Fibroblast of skin of left quadriceps (primary cell): ENCODE measurements around the gene ARRB1.
"Not testable (repeated sequence)": the region's sequence is repeated elsewhere in the genome, so short reads cannot be mapped to it uniquely, and the experiment has no call there.

ENCODE experiments used
- DNase-seq, 2 experiments: peaks; one replicate each; pipeline ENCODE4 v3.0.0-alpha.2; 2013; ENCODE audit warnings: low read depth in 2 of 2

Gene ARRB1

DNA sequence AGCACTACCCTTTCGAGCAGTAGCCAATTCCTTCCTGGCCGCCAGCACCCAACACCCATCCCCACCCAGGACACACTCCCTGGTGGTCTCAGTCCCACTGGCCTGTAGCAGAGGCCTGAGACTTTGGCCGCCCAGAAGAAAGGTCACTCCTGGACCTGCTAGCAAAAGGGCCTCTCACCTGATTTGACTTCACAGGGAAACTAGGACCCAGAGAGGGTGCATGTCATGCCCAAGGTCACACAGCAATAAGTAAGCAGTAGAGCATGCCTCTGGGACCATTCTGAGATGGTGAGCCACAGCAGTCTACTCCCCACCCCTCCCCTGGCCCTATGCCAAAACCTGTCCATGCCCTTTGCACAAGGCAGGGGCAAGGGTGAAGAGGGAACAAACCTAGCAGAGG is 7.3 kb downstream of the ARRB1 start:
- no peak for DNase-seq

DNA sequence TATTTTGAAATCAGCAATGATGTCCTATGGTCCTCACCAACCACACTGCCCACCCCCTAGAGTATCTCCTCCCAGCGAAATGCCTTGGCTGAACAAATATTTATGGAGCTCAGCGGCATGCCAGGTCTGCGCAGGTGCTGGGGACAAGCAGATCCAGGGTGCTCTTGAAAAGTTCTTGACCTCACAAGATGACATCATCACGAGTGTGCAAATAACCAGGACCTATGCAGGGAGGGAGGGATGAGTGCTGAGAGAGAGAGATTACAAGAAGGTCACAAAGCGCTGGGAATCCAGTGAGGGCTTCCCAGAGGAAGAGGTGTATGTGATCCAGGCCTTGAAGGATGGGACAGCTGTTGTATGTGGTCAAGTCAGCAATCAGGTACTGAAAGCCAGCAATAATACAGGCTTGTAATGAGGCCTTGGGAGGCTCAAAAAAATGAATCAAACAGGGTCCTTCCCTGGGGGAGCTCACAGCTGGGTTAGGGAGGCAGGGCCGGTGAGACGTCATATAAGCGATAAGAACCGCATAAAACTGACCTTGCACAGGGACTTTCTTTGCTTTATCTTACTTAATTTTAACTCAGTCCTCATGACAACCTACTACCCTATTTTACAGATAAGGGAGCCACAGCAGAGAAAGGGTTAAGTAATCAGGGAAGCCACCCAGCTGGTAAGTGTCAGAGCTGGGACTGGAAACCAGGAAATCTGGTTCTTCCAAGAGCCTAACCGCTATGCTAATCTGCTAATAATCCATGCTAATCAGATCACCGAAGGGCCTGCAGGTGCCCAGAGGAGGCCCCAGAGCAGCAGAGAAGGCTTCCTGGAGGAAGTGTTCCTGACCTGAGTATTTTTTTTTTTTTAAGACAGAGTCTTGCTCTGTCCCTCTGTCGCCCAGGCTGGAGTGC is 8.2 kb downstream of the ARRB1 start:
- no peak for DNase-seq

DNA sequence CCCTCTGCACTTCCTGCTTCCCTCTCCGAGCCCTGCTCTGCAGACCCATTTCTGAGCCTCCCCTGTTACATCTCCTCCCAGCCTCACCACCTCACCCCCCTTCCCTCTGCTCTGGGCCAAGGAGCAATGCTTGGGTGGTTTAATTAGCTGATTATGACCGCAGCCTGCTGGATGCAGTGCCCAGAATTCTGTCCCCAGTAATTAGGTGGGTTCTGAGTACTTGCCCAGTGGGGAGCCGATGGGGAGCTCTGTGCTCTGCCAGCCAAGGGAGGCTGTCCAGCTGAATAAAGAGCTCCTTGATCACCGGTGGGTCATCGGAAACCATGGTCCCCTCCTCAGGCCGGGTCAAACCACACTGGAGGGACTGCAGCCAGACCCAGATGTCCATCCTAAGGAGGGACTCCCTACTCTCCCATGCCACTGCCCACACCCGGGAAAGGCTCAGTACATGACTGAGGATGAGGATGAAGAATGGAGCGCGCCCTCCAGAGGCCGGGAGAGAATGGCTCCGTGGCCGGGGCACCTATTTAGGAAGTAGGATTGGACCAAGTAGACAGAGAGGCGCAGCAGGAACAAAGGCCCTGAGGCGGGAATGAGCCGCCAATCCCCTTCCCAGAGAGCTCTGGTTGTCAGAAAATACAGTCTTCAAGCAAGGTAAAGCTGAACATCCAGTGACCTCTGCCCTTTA is 9.1 kb downstream of the ARRB1 start:
- DNase-seq: no peak

DNA sequence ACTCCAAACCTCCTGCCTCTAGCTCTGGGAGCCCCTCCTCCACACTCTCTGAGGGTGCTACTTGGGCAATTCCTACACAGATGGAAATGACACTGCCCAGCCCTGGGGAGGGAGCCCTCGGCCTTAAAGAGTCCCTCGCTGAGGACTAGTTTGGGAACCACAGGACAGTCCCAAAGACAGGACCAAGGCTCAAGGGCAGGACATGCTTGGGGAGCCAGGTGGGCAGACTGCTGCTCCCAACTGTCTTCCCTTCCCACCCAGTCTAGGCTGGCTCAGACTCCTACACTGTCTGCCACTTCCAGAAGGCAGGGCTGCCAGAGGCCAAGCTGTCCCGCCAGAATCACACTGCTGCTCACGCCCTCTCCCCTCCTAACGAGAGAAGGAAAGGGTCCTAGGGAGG is 9.8 kb downstream of the ARRB1 start:
- no peak for DNase-seq

DNA sequence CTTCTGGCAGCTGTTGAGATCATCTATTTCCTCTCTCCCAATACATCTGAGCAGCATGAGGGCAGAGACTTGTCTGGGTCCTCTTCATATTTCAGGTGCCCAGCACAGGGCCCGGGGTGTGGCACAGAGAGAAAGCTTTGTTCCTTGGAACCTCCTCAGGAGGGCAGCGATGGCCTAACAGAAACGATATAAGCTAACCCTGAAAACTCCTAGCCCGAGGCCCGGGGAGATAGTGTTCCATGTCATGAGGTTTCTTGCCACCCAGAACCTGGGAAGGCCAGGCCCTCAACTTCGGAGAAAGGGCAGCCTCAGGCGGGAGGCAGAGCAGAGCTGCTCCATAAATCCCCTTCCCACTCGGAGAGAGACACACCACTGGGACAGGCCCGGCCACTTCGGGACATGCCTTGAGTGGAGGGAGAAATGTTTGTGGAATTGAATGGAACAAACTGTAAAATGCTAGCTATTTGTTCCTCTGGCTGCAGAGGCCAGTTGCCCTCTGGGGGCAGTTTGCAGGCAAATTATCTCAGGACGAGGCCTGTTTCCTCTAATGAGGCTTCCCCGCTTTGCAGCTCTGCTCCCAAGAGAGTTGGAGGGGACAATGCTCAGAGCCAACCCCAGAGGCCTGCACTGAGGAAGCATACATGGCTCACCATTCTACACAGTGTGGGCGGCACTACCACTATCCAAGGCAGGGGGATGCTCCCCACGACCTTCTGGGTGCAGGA is 11.6 kb downstream of the ARRB1 start:
- no peak for DNase-seq

DNA sequence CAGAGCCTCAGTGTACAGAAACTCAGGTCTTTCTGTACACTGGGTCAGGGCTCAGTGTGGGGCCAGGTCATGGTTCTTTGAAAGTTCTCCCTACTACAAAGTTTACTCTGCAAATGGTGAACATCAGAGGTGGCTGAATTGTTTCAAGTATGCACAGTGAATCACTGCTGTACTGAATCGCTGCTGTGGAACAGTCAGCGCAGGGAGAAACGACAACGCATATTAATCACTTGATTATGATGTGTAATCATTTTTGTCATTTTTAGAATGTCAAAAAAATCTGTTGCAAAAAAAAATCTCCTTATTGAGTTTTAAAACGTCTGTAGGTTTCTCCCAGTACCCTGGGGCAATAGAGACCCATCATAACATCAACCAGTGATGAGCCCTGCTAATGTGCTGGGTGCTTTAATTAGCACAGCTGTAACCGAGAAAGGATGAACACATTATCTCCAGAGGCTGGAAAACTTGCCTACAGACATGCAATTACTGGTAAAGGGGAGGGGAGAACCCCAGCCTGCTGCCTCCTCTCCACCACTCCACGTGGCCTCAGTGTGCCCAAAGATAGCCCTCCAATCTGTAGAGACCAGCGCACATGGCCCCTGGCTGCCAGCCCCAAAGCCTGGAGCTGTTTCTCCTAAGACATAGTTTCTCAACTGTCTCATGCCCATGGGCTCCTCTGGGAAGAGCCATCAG is 12.8 kb downstream of the ARRB1 start:
- DNase-seq: no peak

DNA sequence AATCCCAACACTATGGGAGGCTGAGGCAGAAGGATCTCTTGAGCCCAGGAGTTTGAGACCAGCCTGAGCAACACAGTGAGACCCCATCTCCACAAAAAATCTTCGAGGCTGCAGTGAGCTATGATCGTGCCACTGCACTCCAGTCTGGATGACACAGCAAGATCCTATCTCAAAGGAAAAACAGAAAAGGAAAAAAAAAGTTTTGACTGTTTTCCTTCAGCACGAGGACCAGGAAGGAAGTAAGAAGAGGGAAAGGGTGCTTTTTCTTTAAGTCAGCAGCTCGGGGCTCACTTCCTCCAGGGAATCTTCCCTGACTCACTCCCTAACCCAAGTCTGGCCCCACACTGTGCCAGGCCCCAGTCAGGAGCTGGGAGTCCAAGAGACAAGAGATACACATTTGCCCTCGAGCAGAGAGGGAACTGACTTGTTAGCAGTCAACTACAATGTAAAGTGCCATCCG is 14.2 kb downstream of the ARRB1 start:
- DNase-seq: no peak

DNA sequence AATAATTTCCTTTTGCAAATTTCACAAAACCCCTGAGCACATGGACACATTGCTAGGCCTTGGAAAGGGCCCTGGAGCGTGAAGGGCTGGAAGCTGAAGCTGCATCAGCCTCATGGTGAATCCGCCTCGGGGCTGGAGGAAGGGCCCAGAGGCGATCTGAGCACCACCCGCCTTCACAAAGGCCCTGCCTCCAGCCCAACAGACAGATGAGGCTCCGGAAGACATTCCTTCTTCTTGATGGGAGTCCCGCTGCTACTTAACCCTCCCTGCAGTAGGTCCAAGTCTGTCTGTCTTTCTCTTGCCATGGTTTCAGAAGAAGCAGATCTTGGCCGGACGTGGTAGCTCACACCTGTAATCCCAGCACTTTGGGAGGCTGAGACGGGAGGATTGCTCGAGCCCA is 16.5 kb downstream of the ARRB1 start:
- no peak for DNase-seq

DNA sequence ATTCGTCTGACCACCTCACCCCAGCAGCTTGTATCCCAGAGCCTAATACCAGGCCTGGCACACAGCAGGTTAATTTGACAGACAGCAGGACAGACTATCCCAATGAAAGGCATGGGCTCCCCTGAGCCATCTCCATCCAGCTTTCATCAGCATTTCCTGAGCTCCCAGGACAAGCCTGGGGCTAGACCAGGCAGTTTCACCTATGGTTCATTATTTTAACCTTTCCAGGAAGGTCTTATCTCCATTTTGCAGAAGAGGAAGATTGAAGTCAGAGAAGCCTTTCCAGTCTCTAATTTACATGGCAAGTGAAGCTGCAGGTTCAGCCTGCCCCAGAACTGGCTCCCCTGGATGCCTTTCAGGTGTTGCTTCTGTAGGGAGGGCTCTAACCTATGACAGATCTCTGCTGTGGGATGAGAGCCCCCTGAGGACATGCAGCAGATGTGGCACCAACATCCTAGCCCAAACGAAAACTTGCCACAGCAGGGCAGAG is 17.0 kb downstream of the ARRB1 start:
- no peak for DNase-seq

DNA sequence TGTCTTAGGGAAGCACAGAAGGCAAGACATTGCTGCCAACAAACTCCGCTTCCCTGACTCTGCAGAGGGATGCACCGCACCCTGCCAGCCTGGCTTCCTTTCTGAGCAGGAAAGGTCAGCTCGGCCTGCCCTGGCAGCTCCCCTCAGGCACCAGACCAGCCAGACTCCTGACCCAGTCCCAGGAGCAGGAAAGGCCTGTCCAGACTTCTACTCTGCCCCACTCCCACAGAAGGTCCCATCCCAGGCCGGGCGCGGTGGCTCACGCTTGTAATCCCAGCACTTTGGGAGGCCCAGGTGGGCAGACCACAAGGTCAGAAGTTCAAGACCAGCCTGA is 17.7 kb downstream of the ARRB1 start:
- DNase-seq: no peak

DNA sequence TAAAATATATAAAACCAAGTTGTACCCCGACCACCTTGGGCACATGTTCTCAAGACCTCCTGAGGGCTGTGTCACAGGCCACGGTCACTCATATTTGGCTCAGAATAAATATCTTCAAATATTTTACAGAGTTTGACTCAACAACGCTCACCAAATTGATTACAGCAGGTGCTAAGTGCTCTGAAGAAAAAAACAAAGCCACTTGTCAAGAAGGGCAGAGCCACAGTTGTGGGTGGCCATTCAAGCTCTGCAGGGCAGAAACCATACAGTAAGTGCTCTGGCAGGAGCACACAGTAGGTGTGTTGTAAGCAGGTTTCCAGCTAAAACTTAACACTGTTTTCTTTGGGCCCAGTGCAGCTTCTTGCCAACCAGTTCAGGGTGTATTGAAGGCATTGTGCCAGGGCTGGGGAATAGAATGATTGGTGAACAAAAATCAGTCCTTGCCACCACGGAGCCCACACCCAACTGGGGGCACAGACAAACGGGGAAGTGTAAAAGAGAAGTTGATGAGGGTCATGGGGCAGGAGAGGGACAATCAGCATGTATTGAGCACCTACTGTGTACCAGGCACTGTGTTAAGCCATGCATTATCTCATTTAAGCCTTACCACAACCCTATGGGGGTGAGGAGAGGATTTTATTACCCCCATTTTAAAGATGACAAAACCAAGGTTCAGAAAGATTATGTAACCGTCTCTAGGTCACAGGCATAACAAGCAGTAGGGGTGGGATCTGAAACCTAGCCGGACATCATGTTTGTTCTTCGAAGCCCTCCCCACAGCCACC is 18.2 kb downstream of the ARRB1 start:
- DNase-seq: no peak

DNA sequence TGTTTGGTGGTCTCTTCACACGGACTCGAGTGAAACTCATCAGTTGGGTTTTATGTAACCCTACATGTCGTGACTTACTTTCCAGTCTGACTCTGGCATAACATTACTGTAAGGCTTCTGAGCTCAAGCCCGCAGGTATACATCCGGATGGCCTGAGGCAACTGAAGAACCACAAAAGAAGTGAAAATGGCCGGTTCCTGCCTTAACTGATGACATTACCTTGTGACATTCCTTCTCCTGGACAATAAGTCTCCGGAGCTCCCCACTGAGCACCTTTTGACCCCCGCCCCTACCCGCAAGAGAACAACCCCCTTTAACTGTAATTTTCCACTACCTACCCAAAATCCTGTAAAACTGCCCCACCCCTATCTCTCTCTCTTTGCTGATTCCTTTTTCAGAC is 19.7 kb downstream of the ARRB1 start:
- DNase-seq: not testable (repeated sequence)

DNA sequence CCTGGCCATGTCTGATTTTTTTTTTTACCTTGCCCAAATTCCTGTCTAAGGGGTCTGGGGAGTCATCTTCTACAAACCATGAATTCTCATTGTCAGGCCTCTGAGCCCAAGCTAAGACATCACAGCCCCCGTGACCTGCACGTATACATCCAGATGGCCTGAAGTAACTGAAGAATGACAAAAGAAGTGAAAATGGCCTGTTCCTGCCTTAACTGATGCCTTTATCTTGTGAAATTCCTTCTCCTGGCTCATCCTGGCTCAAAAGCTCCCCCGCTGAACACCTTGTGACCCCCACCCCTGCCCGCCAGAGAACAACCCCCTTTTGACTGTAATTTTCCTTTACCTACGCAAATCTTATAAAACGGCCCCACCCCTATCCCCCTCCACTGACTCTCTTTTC is 20.2 kb downstream of the ARRB1 start:
- DNase-seq: not testable (repeated sequence)

DNA sequence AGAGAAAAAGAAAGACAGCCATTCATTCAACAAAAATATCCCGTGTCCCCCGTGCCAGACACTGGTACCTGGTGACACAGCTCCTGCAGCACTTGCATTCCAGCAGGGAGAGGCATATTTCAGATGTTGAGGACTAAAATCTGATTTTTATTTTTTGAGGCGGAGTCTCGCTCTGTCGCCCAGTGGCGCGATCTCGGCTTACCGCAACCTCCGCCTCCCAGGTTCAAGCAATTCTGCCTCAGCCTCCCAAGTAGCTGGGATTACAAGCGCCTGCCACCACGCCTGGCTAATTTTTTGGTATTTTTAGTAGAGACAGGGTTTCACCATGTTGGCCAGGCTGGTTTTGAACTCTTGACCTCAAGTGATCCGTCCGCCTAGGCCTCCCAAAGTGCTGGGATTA is 20.6 kb downstream of the ARRB1 start:
- not testable (repeated sequence) for DNase-seq

DNA sequence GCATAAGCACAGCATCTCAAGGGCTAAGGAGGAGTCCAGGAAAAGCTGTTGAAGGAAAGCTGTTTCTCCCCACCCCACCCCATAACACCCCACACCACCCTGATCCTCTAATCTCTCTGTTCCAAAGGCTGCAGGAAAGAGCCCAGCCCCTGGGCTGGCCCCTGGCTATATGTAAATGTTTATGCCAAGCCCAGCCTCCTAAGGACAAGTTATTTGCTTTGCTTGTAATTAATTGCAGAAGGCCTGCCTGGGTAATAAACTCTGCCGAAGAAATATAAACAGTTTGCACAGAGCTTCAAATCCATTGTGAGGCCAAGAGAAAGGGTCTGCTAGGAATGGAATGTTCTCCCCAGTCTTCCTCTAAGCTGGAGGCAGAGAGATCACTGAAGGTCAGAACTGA is 21.2 kb downstream of the ARRB1 start:
- peak in 1 of 2 experiments; percentile 29 for DNase-seq

DNA sequence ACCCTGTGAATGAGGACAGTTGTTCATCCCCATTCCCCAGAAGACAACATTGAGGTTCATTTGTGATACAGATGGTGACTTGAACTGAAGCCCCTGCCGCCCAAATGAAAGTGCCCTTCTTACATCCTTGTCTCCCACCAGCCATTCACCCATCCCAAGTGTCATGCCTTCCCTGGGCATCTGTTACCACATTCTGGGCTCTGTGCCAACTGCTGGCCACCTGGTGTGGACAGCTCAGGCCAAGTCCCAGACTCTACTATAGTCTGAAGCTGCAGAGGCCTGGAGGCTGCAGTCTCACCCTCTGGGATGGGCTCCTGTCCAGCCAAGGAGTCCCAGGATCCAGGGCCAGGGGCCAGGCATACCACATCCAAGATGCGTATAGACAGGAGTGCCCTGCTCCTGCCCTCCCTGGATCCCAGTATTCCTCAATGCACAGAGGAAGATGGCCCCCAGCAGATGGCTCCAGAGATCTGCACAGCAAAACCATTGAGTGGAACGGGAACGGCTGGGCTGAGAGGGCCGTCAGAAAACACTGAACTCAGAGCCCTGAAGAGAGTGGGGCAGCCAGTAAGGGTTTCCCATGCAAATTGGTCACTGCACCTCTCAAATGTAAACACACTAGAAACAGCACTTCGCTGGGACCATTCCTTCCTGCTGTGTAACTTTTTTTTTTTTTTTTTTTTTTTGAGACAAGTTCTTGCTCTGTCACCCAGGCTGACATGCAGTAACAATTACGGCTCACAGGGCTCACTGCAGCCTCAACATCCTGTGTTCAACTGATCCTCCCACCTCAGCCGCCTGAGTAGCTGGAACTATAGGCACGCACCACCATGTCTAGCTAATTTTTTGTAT is 22.8 kb downstream of the ARRB1 start:
- DNase-seq: peak; percentile 49 to 52

DNA sequence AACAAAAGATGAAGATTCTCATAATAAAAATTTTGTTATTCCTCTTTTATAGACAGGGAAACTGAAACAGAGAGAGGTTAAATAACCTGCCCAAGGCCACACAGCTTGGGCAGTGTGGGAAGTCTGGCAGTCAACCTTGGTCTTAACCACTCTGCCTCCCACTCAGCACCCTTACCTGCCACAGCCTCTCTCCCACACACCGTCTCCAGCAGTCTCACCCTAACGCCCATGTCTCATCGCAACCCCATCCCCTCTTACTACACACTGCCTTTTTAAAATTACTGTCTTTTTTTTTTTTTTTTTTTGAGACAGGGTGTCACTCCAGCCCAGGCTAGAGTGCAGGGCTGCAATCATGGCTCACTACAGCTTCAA is 25.0 kb downstream of the ARRB1 start:
- no peak for DNase-seq

DNA sequence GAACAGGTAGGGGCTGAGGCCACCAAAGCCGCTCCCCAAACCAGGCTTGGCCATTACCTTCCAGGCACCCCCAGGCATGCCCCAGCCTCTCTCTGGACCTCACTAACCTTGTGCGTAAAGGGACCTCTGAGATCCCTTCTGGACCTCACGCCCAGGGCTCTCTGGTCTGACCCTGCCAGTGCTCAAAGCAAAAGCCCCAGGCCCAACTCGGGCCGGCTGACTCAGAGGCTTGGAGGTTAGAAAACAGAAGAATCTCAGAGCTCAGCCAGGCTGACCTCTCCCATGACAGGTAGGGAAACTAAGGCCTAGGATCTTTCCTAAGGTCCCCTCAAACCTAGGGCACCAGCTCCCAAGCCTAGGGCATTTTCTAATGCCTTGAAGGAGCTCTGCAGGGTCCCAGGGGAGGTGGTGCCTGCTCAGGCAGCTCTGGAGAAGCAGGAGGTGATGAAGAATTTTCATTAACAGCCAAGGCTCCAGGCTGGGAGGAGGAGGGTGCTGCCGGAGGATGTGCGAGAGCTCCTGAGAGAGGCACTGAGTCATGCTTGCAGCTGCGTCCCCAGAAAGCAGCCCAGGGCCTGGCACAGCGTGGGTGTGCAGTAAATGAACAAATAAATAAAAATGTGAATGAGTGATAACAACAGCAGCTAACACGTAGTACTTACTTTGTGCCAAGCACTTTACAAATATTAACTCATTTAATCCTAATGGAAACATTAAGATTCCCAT is 25.6 kb downstream of the ARRB1 start:
- peak; percentile 44 to 59 for DNase-seq

DNA sequence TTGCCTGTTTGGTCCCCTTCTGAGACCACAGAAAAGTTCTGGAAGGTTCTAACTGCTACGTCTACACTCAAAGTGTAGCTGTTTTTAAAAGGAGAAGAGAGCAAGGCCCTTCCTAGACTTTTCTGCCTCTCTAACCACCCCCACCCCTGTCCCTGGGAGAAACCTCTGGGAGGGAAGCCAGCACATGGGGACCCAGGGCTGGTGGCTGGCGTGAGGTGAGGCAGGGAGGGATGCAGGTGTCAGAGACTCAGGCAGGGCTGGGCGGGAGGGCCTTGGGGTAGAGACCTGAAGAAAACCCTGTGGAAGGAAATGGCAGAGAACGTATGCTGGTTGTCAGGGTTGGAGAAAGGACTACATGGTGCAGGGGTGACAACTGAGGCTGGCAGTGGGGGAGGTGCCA is 26.7 kb downstream of the ARRB1 start:
- DNase-seq: no peak
